Inflammatory macrophage (primary cell): ENCODE measurements around the gene MN1.

ENCODE experiments used
- DNase-seq, 2 donors: peaks; one replicate each; pipeline ENCODE4 v3.0.0-alpha.2; 2020 to 2022
- total RNA-seq, 18 experiments: gene quantifications; one replicate each; lab custom pipeline; 2026; ENCODE audit warnings: mixed read lengths in 6 of 18, inconsistent platforms in 2 of 18; lab: John Stamatoyannopoulos, UW

MN1 gene
- total RNA-seq, result 0 to 26.1 (median 0.83) reads per million in 18 experiments

GRCh38 chr22:27801616-27802345, at the start of gene MN1:
MN1 (minus strand) TSS chr22:27801756; CDS start chr22:27800543, 1,213 bp downstream.
- peak; percentile 22 to 33 for DNase-seq

- DNase-seq, result no peak
Observed at GRCh38 chr22:27850000-27850521, 48.5 kb upstream of the MN1 start.

GRCh38 chr22:27848005-27848404, 46.4 kb upstream of the MN1 start:
- no peak for DNase-seq

GRCh38 chr22:27846910-27847309, 45.4 kb upstream of the MN1 start:
- no peak for DNase-seq

- no peak for DNase-seq
Observed at GRCh38 chr22:27846248-27846757, 44.7 kb upstream of the MN1 start.

- no peak for DNase-seq
Observed at GRCh38 chr22:27845644-27846043, 44.1 kb upstream of the MN1 start.

GRCh38 chr22:27844656-27845591, 43.4 kb upstream of the MN1 start:
- no peak for DNase-seq

GRCh38 chr22:27844256-27844655, 42.7 kb upstream of the MN1 start:
- no peak for DNase-seq

GRCh38 chr22:27843441-27843840, 41.9 kb upstream of the MN1 start:
- DNase-seq, result no peak

GRCh38 chr22:27842669-27843431, 41.3 kb upstream of the MN1 start:
- DNase-seq, result no peak

- DNase-seq, result no peak
Observed at GRCh38 chr22:27842201-27842600, 40.6 kb upstream of the MN1 start.

- no peak for DNase-seq
Observed at GRCh38 chr22:27840436-27840835, 38.9 kb upstream of the MN1 start.

GRCh38 chr22:27839057-27839660, 37.6 kb upstream of the MN1 start:
- DNase-seq, result no peak

- DNase-seq, result no peak
Observed at GRCh38 chr22:27836181-27836580, 34.6 kb upstream of the MN1 start.

GRCh38 chr22:27835446-27835845, 33.9 kb upstream of the MN1 start:
- no peak for DNase-seq

GRCh38 chr22:27834364-27835185, 33.0 kb upstream of the MN1 start:
- no peak for DNase-seq

- DNase-seq, result no peak
Observed at GRCh38 chr22:27833803-27834202, 32.2 kb upstream of the MN1 start.

- no peak for DNase-seq
Observed at GRCh38 chr22:27832606-27833005, 31.1 kb upstream of the MN1 start.

GRCh38 chr22:27829620-27830019, 28.1 kb upstream of the MN1 start:
- no peak for DNase-seq

- no peak for DNase-seq
Observed at GRCh38 chr22:27827604-27828587, 26.3 kb upstream of the MN1 start.
